Measurements from ENCODE around the gene MTFR1L. TPM values are rescaled to one million over a fixed set of nuclear protein-coding genes. Genes with fewer than 3 reads are reported as not detected.

MTFR1L gene
- polyA plus RNA-seq, 2 of the 4 experiments (the other 2 are of a cell fraction): 26.1 TPM

GRCh38 chr1:25854554-25854953, 34.8 kb downstream of the MTFR1L start:
- no peak overlapping the region for H3K4me3 ChIP-seq
- 0 out of 3 replicates have a peak, but pooled peaks cover 7% of the 10 kb centered on the region for H3K4me1 ChIP-seq
- H3K9me3 ChIP-seq: no peaks in the 10 kb centered on the region
- FAIRE-seq (no peak), DNase-seq (ENCODE audit: low read depth in 1 of 2, low spot score in 1 of 2) (no peak), ATAC-seq (no peak)
- no peak for TF ChIP-seq USF2 (IDR thresholded peaks at IDR 0.05)
- TF ChIP-seq RNF2 (IDR thresholded peaks at IDR 0.05; ENCODE audit: borderline replicate concordance, low read depth): no peak
- no peak for TF ChIP-seq RCOR1 (IDR thresholded peaks at IDR 0.05; ENCODE audit: low read depth, low read length)
- no peak for TF ChIP-seq MYC (IDR thresholded peaks at IDR 0.05; ENCODE audit: borderline replicate concordance, low read length)
- ChIA-PET CTCF (interaction anchor here (1.1 kb wide), 1 partner anchor 41 kb away, joined by 3 read pairs; no protein-coding TSS in a partner anchor), POLR2A (no interaction called here)
- 91% methylated on average over 2 of the region's 2 CpGs for WGBS (ENCODE audit: missing lambda C conversion rate)
- no peak overlapping the region for H3K4me2 ChIP-seq
- no peak overlapping the region for H3K27ac ChIP-seq

- CTCF ChIA-PET: interaction anchor here (0.6 kb wide), 1 partner anchor 154 kb away, joined by 3 read pairs; no protein-coding TSS in a partner anchor
- ATAC-seq (no peak), FAIRE-seq (no peak), DNase-seq (ENCODE audit: low read depth in 1 of 2, low spot score in 1 of 2) (no peak)
- POLR2A ChIA-PET: interaction anchor here (0.7 kb wide), 1 partner anchor 175 kb away, joined by 6 read pairs; no protein-coding TSS in a partner anchor
- Histone ChIP-seq H3K27ac (no peak overlapping the region), H3K4me1 (peaks cover 20% of the 10 kb centered on the region; the same call in 1 of the 3 replicates), H3K9me3 (no peaks in the 10 kb centered on the region), H3K4me2 (no peak overlapping the region), H3K4me3 (no peak overlapping the region)
- TF ChIP-seq RAD21 (conservative IDR thresholded peaks at IDR 0.05 in 1 of 2, IDR thresholded peaks at IDR 0.05 in 1 of 2) (no peak), EHMT2 (IDR thresholded peaks at IDR 0.05; ENCODE audit: low read depth) (no peak), USF2 (IDR thresholded peaks at IDR 0.05) (no peak), SMC3 (IDR thresholded peaks at IDR 0.05) (no peak), JUNB (IDR thresholded peaks at IDR 0.05) (no peak), BHLHE40 (IDR thresholded peaks at IDR 0.05; ENCODE audit: low read depth, low read length) (no peak), REST (IDR thresholded peaks at IDR 0.05) (no peak), HES2 (IDR thresholded peaks at IDR 0.05) (no peak), HOXA7 (CRISPR knock-in tag; IDR thresholded peaks at IDR 0.05) (no peak), SREBF2 (IDR thresholded peaks at IDR 0.05) (no peak), ZFP36 (IDR thresholded peaks at IDR 0.05; ENCODE audit: borderline replicate concordance, partially characterized antibody) (no peak), KDM5A (IDR thresholded peaks at IDR 0.05) (no peak), TFCP2L1 (CRISPR knock-in tag; IDR thresholded peaks at IDR 0.05) (no peak)
- 81% methylated on average over 11 of the region's 11 CpGs for WGBS (ENCODE audit: missing lambda C conversion rate)
These were observed 37.1 kb downstream of the MTFR1L start for GRCh38 chr1:25856856-25857255.

- CTCF ChIA-PET: no interaction called here
- H3K4me3 ChIP-seq: peak overlapping the region; percentile 63
- ATAC-seq (peak; percentile 13 to 31; a peak in 4 of 6 replicates), FAIRE-seq (no peak), DNase-seq (ENCODE audit: low read depth in 1 of 2, low spot score in 1 of 2) (no peak)
- peak overlapping the region; percentile 88 to 90 for H3K27ac ChIP-seq
- no peaks in the 10 kb centered on the region for H3K9me3 ChIP-seq
- POLR2A ChIA-PET: no interaction called here
- H3K4me1 ChIP-seq: peaks cover 20% of the 10 kb centered on the region; the same call in 1 of the 3 replicates
- peak overlapping the region; percentile 82 for H3K4me2 ChIP-seq
- TF ChIP-seq GATA3 (IDR thresholded peaks at IDR 0.05; ENCODE audit: borderline replicate concordance): no peak
- TF ChIP-seq ZSCAN20 (CRISPR knock-in tag; IDR thresholded peaks at IDR 0.05): no peak
- TF ChIP-seq TP53 (CRISPR knock-in tag; IDR thresholded peaks at IDR 0.05): no peak
- no peak for TF ChIP-seq HOXB5 (CRISPR knock-in tag; IDR thresholded peaks at IDR 0.05)
- TF ChIP-seq SREBF2 (IDR thresholded peaks at IDR 0.05): no peak
- no peak for TF ChIP-seq EHF (CRISPR knock-in tag; IDR thresholded peaks at IDR 0.05)
- TF ChIP-seq RARB (CRISPR knock-in tag; IDR thresholded peaks at IDR 0.05): no peak
- TF ChIP-seq CBX2 (IDR thresholded peaks at IDR 0.05; ENCODE audit: borderline replicate concordance, low read depth): no peak
- TF ChIP-seq PBX3 (IDR thresholded peaks at IDR 0.05): no peak
- 28% methylated on average over 7 of the region's 7 CpGs for WGBS (ENCODE audit: missing lambda C conversion rate)
These were observed 38.7 kb downstream of the MTFR1L start for GRCh38 chr1:25858494-25858893.
